Ishikawa (cell line): ENCODE results near the gene SPATA6.

ENCODE experiments used
- CREB1 ChIP-seq: IDR thresholded peaks from 2 replicates; pipeline ENCODE4 v1.6.1; 2012; ENCODE audit warnings: low read depth
- EP300 ChIP-seq: IDR thresholded peaks from 2 replicates; pipeline ENCODE4 v1.6.1; 2012; ENCODE audit warnings: borderline replicate concordance
- FOXM1 ChIP-seq: IDR thresholded peaks from 2 replicates; pipeline ENCODE4 v1.6.1; 2012; ENCODE audit warnings: low read depth, borderline replicate concordance
- MAX ChIP-seq: IDR thresholded peaks from 2 replicates; pipeline ENCODE4 v1.6.1; 2012
- NFIC ChIP-seq: IDR thresholded peaks from 2 replicates; pipeline ENCODE4 v1.6.1; 2012
- RAD21 ChIP-seq: IDR thresholded peaks from 2 replicates; pipeline ENCODE4 v1.6.1; 2012; ENCODE audit warnings: low read depth
- REST ChIP-seq: IDR thresholded peaks from 2 replicates; pipeline ENCODE4 v1.6.1; 2012; ENCODE audit warnings: low read depth, mild to moderate bottlenecking
- TAF1 ChIP-seq: IDR thresholded peaks from 2 replicates; pipeline ENCODE4 v1.6.1; 2012; ENCODE audit warnings: low read depth, mild to moderate bottlenecking
- TCF12 ChIP-seq: IDR thresholded peaks from 2 replicates; pipeline ENCODE4 v1.6.1; 2012; ENCODE audit warnings: low read depth

DNA sequence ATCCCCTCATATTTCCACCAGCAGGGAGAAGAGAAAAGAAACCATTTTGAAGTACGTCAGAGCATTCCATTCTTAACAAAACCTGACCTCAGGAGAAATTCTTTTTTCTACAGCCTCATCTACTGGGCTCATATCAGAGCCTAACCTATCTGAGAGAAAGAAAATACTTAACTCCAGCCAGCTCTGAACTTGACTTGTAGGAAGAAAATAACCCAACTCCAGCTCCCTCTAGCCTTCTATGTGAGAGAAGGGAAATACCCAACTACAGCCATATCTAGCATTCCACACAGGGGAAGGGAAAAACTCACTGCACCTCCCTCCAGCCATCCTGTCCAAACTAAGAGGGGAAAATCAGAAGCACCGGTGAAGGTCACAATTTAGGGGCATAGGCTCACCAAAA is 57.7 kb downstream of the SPATA6 start:
- TF ChIP-seq FOXM1 (no peak), TAF1 (no peak), RAD21 (no peak), MAX (no peak), NFIC (no peak), TCF12 (no peak), CREB1 (no peak), REST (no peak), EP300 (no peak)
